LoVo (cell line): Measurements from ENCODE around the gene CDON.

ENCODE experiments used
- DNase-seq: peaks from one replicate; pipeline ENCODE4 v3.0.0-alpha.2; 2016; ENCODE audit warnings: low spot score

The CDON gene, protein sequence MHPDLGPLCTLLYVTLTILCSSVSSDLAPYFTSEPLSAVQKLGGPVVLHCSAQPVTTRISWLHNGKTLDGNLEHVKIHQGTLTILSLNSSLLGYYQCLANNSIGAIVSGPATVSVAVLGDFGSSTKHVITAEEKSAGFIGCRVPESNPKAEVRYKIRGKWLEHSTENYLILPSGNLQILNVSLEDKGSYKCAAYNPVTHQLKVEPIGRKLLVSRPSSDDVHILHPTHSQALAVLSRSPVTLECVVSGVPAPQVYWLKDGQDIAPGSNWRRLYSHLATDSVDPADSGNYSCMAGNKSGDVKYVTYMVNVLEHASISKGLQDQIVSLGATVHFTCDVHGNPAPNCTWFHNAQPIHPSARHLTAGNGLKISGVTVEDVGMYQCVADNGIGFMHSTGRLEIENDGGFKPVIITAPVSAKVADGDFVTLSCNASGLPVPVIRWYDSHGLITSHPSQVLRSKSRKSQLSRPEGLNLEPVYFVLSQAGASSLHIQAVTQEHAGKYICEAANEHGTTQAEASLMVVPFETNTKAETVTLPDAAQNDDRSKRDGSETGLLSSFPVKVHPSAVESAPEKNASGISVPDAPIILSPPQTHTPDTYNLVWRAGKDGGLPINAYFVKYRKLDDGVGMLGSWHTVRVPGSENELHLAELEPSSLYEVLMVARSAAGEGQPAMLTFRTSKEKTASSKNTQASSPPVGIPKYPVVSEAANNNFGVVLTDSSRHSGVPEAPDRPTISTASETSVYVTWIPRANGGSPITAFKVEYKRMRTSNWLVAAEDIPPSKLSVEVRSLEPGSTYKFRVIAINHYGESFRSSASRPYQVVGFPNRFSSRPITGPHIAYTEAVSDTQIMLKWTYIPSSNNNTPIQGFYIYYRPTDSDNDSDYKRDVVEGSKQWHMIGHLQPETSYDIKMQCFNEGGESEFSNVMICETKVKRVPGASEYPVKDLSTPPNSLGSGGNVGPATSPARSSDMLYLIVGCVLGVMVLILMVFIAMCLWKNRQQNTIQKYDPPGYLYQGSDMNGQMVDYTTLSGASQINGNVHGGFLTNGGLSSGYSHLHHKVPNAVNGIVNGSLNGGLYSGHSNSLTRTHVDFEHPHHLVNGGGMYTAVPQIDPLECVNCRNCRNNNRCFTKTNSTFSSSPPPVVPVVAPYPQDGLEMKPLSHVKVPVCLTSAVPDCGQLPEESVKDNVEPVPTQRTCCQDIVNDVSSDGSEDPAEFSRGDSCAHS (N-terminal part only)

DNA sequence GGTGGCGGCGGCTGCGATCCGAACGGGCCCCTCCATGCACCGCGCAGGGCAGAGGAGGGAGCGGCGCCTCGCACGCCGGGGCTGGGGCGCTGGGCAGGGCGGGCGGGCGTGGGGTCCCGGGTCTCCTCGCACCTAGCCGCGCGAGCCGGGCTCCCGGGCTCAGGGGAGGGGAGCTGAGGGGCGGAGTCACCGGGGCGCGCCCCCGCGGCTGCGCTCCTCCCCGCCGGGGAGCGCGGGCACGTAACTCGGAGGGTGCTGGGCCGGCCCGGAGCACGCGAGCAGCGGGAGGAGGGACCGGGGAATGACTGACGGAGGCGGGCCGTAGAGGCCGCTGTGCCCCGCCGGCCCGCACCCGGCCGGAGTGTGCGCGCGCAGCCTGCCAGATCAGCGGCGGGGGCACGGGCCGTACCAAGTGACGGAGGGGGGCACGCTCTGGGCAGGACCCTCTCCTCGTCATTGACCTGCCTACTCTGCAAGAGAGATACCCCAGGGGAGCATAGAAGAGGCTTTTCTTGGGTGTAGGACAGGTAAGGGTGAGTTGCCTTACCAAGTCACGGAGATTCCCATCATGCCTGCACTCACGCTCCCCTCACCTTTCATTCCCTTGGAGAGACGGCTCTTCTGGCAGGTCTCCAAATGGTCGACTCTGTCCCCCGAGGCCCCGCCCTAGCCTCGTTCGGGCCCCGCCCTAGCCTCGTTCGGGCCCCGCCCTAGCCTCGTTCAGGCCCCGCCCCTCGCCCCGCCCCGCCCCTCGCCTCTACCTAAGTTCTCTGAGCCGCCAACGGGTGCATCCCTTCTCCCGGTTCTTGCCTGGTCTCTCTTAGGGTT, at the start of gene CDON:
Gene CDON, minus strand, starts transcription at position 188 of the 828 bp plus-strand sequence. CDS start 39,390 bp downstream, outside the sequence.
- peak; percentile 97 for DNase-seq

DNA sequence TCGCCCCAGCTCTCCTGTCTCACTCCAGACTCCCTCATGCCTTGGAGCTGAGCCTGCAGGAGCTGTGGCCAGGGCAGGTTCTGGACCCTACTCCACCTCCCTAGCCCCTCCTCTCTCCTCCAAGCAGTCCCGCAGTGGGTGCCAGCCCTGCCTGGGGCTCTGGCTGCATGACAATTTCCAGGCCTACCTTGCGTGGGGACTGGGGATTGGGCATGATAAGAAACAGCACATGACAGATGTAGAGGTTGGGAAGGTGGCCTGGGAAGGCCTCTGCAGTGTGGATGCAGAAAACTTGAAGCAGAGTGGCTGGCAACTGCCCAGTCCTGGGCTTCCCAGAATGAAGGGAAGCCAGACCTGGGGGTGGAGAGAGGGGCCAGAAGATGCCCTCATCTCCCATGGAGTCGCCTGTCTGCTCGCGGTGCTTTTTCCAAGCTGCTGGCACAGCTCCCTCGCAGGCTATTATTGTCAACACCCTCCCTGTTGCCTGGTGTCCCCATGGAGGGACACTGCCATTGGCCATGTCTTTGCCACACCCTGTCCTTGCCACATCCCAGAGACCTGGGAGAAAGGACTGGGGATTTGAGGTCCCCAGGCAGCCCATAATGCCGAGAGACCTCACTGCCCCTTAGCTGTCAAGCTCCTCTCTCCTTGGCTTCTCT, 48.9 kb upstream of the CDON start:
- no peak for DNase-seq

DNA sequence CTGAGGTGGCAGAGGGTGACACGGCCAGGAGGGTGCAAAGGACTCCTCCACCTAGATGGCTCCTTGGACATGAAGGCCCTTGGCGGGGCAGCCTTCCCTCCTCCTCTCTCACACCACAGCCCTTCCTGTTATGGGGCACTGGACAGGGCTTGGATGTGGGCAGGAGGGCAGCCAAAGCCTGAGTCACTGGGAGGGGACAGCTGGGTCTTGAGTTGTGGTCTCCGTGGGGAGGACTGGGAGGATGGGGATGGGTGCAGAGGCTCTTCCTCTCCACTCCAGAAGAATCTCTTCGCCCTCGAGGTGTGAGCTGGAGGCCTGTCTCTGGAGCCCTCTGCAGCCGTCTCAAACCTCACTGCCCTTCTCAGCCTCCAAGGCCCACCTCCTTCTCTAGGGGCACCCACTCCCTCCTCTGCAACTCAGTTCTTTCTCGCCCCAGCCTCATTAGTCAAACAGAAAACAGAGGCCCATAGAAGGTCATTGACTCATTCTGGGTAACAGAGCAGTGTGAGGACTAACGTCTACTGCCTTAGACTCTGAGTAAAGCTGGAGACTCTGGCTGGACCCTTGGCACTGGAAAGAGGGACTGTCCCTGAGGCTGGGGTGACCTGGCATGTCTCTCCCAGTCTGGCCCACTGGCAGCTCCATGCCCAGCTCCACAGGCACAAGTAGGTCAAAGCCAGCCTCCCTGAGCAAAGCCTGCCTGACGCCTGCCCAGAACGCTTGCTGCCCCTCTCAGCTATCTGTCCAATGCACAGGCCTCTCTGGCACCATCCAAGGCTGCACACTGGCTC, 47.5 kb upstream of the CDON start:
- DNase-seq = peak; percentile 28

DNA sequence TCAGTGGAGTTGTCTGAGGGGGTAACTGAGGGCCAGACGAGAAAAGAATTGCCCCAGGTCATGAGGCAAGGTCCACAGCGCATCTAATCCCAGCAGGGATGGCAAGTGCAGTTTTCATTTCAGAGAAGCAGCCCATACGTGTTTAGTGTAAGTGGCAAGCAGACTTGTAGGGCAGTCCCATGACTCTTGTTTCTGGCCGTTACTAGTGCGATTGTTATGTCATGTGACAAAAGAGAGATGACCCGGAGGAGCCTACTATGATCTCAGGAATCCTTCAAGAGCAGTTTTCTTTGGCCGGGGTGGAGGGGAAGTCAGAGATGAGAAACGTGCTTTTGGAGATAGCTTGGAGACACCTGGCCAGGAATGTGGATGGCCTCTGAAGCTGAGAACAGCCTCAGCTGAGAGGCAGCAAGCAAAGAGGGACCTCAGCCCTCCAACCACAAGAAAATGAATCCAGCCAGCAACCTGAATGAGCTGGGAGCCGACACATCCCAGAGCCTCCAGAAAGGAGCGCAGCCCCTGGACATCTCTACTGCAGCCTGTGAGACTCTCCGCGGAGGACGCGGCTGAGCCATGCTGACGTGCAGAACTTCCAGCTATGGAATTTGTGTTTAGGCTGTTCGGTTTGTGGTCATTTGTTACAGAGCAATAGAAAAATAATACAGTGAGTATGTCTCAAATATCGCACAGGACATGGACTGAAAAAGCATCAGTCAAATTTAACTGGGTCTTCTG, 44.1 kb upstream of the CDON start:
- no peak for DNase-seq

DNA sequence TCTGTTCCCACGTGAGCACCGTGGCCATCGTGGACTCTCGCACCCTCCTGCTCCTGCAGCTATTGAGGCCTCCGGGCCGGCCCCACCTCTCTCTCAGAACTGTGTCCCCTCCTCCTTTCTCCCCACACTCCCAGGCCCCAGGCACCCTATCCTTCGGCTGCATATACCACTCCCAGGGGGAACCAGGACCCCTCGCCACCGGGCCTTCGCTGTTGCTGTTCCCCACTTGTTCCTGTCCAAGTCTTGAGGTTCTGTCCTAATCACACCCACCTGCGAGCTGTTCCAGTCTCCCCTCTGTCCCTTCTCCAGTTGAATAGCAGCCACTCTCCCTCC, 43.0 kb upstream of the CDON start:
- DNase-seq = no peak

DNA sequence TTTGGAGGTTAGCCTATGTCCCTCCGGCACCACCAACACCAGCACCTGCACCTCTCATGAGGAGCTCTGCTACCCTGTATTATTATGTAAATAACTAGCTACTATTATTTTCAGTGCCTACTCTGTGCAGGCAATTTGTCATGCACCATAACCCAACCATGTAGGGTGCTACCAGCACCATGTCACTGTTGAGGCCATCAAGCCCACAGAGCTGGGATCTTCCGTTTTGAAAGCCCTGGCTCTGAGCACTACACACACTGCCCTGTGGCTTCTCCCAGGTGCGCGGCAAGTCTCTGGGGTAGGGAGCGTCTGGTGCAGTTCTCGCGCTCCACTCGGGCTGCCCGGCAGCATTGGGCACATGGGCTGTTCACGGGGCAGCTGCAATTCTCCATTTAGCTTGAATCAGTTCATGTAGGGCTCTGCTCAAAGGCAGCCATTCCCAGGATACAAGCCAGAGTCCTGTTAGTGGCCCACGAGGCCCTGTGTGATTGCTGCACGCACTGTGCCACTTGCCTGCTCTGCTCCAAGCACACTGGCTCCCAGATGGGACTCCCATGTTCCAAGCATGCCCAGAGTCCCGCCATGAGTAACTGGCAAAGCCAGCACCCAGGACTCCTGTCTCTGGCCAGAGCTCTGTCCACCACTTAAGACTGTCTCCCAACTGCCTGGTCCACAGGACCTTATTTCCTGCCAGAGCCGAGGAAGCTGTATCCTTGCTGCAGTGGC, 42.5 kb upstream of the CDON start:
- DNase-seq = no peak

DNA sequence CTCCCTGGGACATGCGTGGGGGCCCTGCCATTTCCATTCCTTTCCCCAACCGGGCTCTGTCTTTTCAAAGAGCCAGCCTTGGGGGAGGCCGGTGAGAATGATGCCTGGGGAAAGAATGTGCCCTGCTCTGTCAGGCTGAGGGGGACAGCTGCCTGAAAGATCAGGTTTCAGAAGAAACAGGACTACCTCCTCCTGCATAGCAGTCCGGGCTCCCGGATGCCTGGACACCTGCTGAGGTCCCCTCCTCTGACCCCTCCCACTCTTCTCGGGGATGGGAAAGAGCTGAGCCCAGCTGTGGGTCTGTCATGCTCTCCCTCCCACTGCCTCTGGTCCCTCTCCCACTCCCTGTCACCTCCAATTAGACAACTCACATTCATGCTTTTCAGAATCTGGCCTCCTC, 41.8 kb upstream of the CDON start:
- no peak for DNase-seq

DNA sequence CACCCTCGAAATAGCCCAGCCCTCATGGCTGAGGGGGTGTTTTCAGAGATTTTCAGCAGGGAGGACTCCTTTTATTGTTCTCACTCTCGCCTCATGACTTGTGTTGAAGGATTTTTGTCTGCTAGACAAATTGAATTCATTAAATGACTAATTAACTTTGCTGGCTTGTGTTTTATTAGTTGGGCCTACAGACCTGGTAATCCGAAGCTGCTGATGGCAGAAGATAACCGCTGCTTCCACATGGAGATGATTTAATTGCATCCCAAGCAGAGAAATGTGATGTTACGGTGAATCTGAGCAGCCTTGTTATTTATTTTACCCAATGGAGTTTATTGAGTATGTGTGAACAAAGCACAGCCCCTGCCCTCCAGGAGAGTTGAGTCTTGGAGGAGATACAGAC, 40.5 kb upstream of the CDON start:
- no peak for DNase-seq

DNA sequence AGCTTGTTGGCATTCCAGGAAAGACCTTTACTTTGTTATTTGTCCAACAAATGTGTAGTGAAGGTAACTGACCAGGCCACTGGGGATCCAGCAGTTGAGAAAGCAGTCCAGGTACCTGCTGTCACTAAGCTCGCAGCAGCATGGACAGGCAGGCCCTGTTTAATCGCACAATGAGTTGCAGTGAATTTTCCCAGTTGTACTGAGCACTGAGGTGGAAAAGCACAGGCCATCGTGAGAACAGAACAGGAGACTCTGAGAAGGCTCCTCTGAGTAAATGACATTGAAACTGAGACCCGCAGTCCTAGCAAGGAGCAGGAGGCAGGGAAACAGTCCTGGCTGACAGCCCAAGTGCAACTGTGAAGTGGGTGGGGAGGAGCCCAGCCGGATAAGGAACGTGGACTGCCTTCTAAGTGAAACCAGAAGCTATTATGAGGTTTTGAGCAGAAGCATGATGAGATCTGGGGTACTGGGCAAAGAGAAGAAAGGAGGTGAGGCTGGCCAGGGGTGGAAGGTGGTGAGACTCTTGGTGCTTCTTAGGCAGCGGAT, 39.8 kb upstream of the CDON start:
- DNase-seq = no peak

DNA sequence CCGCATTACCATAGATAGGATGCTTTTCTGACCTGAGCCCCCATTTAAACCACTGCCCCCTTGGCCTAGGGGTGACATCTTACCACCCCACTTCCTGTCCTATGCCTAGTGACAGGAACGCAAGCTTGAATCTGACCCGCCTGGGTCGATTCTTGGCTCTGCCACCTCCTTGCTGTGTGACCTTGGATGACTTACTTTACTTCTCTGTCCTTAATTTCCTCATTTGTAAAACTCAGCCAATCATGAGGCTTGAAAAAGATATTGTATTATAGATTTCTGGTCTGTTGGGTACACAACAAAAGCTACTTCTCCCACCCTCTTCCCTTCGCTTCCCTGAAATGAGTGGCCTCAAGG, 39.2 kb upstream of the CDON start:
- DNase-seq = no peak

DNA sequence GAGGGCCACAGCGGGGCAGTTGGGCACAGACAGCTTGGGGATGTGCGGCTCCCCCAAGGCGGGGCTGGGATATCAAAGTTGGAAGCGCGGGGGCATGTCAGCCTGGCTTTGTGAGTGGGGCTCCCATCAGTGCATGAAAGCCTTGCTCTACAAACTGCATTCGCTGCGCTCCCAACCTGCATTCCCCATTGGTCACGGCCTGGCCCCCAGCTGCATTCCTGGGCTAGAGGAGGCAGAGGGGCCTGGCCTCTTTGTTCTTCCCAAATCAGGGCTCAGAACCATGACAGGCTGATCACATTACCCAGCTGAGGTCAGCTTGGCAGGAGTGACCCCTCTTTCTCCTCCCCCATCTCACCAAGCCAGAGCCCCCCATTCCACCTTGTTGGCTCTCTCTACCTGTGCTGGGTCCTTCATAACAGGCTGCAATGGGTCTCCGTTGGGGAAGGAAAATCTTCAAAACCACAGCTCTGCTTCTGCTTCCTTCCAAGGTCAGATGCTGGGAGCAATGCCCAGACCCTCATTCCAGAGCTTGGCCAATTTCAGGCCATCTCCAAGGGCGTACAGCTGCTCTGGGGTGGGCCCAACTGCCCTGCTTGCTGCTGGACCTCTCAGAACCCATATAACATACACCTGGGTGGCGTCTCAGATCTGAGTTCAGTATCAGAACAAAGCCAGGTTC, 38.7 kb upstream of the CDON start:
- no peak for DNase-seq

DNA sequence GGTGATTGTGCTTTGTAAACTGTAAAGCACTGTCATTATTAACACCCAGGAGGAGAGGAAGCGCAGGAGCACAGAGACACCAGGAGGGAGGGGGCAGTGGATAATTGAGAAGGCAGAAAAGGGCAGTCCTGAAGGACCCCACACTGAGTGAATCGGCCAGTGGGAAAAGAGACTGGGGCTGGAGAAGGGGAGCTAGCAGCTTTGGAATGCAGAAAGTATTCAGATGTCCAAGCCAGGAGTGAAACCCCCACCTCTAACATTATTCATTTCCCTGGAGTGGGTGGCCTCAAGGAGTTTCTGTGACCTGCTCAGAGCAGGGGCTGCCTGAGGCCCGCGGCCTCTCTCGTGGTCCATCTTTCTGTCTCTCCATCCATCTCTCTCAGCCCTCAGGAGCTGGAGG, 38.0 kb upstream of the CDON start:
- no peak for DNase-seq

DNA sequence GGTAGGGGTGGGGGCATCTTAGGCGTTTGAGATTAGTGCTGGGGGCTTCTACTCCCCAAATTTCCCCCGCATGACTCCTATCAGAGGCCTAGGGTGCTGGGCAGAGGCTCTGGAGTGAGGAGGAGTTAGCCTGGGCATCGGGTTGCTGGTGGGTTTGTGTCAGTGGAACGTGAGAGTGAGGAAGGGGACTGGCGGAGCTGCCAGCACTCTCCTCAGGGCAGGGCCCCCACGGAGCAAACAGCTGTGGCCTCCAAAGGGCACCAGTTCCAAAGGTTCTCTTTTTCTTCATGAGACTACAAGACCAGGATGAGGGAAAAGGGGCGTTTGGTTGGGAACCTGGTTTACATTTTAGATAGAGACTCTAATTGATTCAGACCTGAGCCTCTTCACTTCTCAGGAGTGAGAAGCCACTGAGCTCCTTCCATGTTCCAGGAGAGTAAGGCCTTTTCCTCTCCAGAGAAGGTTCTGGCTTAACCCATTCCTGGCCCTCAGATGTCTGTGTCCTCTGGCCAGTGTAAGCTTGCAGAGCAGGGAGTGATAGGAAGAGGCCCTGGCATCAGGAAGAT, 35.6 kb upstream of the CDON start:
- no peak for DNase-seq

DNA sequence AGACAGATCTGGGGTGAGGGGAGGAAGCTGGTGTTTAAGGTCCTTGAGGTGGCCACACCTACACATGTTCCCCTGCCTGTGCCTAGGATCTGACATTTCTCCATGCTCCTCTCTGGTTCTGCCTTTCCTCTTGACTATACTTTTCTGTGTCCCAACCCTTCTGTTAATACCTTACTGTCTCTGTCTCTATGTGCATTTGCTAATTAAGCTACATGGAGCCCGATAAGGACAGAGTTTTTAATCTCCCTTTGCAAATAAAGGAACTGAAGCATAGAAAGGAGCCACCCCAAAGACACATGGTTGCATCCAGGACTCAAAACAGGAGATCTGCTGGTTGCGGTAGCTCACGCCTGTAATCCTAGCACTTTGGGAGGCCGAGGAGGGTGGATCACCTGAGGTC, 33.1 kb upstream of the CDON start:
- no peak for DNase-seq

DNA sequence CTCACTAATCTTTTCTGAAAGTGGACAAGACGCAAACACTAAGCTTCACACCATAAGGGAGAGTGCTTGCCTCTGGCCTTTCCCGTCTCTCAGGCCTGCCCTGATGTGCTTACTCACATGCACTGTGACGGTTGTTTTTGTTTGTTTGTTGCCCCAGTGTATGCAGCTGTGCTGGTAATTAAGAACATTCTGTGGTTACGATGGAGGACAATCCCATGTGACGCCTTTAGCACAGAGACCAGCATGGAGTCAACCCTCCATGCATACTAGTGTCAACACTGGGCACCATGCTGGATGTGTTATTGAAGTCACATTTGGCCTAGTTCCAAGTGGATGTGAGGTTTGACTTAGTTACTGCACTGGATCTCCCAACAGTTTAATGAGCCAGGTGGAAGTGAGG, 27.8 kb upstream of the CDON start:
- no peak for DNase-seq

DNA sequence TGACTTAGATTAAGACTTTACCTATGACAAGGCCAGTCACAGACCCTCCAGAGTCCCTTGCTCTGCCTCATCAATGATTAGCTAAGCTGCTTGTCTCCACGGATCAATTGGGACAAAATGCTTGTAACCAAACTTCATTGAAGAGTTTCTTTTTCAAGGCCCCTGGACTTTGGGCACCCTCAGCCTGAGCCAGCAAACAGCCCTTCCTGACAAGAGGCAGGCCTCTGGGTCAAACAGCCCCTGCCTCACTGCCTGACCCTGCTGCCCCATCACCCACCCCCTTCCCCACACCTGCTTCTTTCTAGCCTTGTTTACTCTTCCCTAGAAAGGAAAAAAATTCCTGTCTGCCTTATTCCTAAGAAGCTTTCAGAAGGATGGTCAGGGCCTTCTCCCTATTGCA, 26.3 kb upstream of the CDON start:
- DNase-seq = no peak

DNA sequence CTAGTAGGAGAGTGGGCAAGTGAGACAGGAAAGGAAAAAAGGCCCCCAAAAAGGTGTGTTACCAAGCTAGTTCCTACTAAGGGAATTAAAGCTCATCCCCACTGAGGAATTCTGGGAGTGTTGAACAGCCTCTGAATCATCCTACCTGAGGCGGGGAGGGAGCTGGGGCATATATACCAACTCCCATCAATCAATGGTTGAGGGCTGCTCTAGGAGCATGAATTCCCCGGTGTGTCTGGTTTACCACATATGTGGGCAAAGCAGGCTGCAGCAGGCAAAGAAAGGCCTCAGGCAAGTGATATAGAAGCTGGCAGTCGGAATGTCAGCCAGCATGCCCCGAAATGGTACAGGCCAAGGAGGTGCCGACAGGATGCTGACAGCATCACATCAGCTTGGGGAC, 23.6 kb upstream of the CDON start:
- DNase-seq = no peak

DNA sequence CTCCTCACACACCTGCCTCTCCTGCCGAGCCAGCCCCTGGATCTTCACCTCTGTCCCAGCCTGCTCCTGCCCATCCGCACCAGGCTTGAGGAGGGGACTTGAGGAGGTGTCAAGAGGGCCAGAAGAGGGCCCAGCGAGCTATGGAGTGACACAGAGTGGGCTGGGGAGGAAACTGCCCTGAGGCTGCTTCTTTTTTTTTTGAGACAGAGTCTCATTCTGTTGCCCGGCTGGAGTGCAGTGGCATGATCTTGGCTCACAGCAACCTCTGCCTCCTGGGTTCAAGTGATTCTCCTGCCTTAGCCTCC, 21.9 kb upstream of the CDON start:
- no peak for DNase-seq
